Measurements from ENCODE around the gene GPR183.

The GPR183 gene

GRCh38 chr13:99339230-99339721, 32.1 kb upstream of the GPR183 start:
- DNase-seq (ENCODE audit: low read depth, low spot score) = no peak

- DNase-seq (ENCODE audit: low read depth, low spot score) = no peak
These were observed 28.4 kb upstream of the GPR183 start for GRCh38 chr13:99335603-99336002.

GRCh38 chr13:99335087-99335486, 27.9 kb upstream of the GPR183 start:
- DNase-seq (ENCODE audit: low read depth, low spot score) = no peak

GRCh38 chr13:99334221-99334620, 27.0 kb upstream of the GPR183 start:
- no peak for DNase-seq (ENCODE audit: low read depth, low spot score)

GRCh38 chr13:99332456-99332855, 25.3 kb upstream of the GPR183 start:
- DNase-seq (ENCODE audit: low read depth, low spot score) = no peak

DNA sequence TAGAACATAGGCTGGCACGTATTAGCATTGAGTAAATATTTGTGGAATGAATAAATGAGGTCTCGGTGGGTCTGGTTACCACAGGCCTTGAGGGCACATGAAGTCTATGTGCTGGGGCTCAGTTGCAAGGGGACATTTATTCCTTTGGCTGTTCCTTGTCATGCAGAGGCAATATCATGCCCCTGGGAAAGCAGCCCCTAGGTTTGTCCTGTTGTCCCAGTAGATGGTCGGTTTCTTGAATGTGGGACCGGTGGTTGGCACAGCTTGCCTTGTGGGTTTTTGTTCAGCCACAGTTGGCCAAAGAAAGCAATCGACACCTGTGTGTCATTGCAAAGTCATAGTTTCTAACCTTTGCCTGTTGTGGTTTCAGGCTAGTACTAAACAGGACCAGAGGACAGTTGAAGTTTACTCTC, 24.7 kb upstream of the GPR183 start:
- no peak for DNase-seq (ENCODE audit: low read depth, low spot score)

DNA sequence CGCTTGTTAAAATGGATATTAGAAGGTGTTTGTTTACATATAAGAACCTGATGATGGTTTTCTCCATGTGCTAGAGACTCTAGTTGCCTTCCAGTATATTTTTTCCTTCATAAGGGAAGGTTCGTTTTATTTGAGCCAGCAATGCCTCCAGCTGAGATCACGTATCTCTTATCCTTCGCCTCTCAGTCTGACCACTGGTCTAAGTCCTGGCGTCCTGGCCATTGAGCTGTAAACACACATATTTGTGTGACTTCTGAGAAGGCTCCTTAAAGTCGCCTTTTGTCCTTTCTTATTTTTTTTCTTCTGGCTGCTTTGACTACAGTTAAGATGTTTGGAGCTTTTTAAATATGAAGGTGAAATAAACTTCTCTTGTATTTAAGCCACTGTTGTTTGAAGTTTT, 23.7 kb upstream of the GPR183 start:
- DNase-seq (ENCODE audit: low read depth, low spot score) = no peak

DNA sequence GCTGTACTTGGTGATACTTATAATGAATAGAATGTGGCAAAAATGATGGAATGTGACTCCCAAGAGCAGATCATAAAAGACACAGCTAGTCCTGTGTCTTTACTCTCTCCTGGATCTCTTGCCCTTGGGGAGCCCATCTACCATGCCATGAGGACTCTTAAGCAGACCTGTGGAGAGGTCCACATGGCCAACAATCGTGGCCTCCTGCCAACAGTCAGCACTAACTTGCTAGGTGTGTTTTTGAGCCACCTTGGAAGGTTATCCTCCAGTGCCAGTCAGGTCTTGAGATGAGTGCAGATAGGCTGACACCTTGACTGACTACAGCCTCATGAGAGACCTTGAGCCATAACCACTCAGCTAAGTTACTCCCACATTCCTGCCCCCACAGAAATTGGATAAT, 22.3 kb upstream of the GPR183 start:
- DNase-seq (ENCODE audit: low read depth, low spot score) = no peak

GRCh38 chr13:99327761-99328160, 20.6 kb upstream of the GPR183 start:
- DNase-seq (ENCODE audit: low read depth, low spot score) = no peak

DNA sequence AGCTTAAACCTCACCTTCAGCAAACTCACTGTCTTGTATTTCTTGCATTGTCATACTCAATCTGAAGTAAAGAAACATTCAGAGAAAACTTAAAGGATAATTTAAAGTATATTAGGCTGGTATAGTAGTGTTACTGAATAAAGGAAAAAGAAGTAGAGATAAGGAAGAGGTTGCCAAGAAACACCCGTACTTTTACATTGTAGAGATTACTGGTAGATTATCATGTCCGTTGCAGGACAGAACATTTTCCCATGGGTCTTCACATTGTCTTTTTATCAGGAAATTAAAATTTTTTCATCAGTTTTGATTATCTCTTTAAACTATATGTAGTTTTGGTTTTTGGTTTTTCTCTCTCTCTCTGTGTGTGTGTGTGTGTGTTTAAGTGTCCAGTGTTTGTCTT, 19.9 kb upstream of the GPR183 start:
- no peak for DNase-seq (ENCODE audit: low read depth, low spot score)

DNA sequence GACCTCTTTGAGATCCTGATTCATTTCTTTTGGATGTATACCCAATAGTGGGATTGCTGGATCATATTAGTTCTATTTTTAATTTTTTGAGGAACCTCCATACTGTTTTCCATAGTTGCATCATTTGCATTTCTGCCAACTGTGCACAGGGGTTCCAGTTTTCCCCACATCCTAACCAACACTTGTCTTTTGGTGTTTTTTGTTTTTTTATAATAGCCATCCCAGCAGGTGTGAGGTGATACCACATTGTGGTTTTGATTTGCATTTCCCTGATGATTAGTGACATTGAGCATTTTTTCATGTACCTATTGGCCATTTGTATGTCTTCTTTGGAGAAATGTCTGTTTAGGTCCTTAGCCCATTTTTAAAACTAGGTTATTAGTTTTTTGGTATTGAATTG, 18.8 kb upstream of the GPR183 start:
- DNase-seq (ENCODE audit: low read depth, low spot score) = no peak

DNA sequence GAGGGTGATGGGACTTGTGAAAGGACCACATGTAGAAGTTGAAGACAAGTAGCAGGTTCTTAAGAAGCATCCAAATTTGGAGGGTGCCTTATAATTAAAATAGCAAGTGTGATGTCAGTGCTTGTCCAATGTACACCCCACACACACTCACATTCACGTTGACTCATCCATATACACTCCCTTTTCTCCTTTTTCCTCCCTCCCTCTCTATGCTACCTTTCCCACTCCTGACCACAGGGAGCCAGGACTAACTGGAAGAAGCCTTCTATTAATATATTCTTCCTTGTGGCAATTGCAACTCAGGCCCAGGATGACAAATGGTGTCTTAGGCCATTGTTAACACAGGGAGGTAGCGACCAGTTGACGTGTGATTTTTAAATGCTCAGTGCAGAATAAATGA, 16.3 kb upstream of the GPR183 start:
- no peak for DNase-seq (ENCODE audit: low read depth, low spot score)

- no peak for DNase-seq (ENCODE audit: low read depth, low spot score)
These were observed 15.3 kb upstream of the GPR183 start for GRCh38 chr13:99322297-99323103.

DNA sequence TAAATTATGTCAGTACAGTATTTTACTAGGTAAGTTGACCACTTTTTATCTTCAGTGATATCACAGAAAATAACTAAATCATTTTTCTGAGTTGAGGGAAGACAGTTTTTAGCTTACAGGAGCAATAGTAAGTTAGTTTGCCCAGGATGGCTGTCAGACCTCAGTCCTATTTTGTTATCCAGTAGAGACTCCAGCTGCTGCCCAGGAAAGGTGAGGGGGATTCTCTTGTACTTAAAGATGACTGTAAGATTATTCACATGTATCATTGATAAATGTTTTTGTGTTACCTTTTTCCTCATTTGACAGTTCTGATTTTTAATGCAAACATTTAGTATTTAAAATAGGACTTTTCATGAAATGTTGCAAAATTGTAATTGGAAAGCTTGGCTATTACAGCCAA, 14.5 kb upstream of the GPR183 start:
- no peak for DNase-seq (ENCODE audit: low read depth, low spot score)

GRCh38 chr13:99320693-99321481, 13.7 kb upstream of the GPR183 start:
- DNase-seq (ENCODE audit: low read depth, low spot score) = peak; percentile 82

GRCh38 chr13:99316657-99317256, 9.6 kb upstream of the GPR183 start:
- no peak for DNase-seq (ENCODE audit: low read depth, low spot score)

DNA sequence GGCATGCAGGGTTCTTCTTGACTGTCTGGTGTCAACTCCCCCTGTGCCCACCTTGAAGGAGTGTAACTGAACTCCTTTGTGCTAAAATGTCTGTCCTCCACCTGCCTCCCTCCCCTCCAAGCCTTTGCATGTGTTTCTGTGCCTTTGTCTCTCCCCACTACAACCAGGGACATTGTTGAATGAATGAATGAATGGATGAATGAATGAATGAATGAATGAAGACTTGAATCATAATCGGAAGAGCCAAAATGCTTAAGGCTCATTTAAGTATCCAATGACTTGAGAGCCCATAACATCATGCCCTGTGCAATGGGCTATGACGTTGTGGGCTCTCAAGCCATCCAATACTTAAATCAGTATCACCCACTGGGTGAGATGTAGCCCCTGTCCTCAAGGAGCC, 9.0 kb upstream of the GPR183 start:
- DNase-seq (ENCODE audit: low read depth, low spot score) = no peak

DNA sequence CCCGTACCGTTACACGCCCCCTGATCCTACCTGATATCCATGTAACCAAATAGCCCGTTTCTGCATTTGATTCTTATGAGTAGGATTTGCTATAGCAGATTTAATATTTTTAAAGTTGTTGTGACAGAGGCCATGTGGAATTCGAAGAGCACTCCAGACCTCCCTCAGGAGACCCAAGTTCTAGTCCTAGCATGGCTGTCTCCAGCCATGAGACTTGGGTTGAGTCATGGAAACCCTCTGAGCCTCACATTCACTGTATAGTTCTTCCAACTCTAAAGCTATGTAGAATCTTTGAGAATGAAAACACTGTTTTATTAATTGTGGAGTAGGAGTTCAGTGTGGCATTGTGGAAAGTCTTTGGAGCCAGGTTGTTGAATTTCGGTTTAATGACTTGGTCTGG, 8.0 kb upstream of the GPR183 start:
- DNase-seq (ENCODE audit: low read depth, low spot score) = no peak

DNA sequence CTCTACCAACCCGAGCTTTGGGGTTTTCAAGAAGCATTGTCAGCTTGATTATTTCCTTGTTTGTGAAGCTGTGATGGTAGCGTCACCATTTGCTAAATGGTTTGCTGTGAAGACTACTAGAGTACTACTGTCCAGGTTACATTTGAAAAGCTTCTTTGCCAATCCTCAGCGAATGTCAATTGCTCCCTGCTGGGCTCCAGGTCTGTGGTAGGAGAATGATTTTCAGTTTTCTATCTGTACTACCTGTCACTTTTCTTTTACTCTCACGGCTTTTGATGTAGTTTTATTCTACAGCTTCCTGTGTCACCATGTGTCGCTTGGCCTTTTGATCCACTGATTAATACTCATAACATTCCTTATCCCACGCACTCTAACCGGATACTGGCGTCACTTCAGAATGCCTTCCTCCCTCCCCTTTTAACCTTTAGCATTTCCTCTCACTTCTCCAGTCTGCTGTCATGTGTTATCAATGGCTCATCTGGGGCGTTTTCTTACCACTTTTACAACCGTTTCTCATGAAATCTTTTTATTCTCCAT, 7.5 kb upstream of the GPR183 start:
- no peak for DNase-seq (ENCODE audit: low read depth, low spot score)

DNA sequence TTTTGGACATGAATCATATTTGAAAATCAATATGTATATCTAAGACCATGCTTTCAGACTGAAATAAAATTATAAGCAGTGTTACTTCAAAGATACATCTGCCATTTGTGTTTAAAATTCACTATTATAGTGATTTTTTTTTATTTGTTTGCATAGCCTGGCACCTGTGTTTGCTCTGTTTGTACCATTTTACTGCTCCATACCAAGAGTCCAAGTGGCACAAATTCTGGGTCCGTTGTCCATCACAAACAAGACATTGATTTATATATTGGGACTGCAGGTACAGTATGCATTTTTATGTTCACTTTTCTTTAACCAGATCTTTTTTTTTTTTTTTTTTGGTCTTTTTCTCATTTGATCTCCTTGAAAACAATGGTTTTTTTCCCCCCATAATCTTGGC, 6.7 kb upstream of the GPR183 start:
- no peak for DNase-seq (ENCODE audit: low read depth, low spot score)

- DNase-seq (ENCODE audit: low read depth, low spot score) = no peak
These were observed 6.3 kb upstream of the GPR183 start for GRCh38 chr13:99313501-99313900.

GRCh38 chr13:99312493-99312883, 5.3 kb upstream of the GPR183 start:
- no peak for DNase-seq (ENCODE audit: low read depth, low spot score)

Data from smooth muscle cell of the brain vasculature (primary cell).